Measurements from ENCODE around the gene ROBO1.
"Not testable (repeated sequence)": the region's sequence is repeated elsewhere in the genome, so short reads cannot be mapped to it uniquely, and the experiment has no call there.

The ROBO1 gene

DNA sequence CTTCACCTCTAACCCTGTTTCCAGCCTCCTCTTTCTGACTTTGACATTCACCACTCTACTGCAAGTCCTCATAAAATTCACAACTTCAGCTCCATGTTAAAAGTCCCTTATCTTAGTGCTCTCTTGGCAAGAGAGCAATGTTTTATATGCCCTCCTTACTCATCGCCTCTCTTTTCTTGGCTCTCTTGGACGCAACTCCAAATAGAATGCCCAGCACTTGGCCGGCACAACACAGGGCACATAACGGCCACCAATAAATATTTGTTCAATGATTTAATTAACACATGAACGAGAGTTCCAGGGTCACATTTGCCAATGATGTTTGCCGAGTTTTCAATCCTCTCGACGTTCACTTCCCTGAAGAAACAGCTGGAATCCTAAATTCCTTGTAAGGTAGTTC lies 401.4 kb downstream of the ROBO1 start:
- DNase-seq = no peak

GRCh38 chr3:79364784-79365183 lies 403.0 kb downstream of the ROBO1 start:
- no peak for DNase-seq

DNA sequence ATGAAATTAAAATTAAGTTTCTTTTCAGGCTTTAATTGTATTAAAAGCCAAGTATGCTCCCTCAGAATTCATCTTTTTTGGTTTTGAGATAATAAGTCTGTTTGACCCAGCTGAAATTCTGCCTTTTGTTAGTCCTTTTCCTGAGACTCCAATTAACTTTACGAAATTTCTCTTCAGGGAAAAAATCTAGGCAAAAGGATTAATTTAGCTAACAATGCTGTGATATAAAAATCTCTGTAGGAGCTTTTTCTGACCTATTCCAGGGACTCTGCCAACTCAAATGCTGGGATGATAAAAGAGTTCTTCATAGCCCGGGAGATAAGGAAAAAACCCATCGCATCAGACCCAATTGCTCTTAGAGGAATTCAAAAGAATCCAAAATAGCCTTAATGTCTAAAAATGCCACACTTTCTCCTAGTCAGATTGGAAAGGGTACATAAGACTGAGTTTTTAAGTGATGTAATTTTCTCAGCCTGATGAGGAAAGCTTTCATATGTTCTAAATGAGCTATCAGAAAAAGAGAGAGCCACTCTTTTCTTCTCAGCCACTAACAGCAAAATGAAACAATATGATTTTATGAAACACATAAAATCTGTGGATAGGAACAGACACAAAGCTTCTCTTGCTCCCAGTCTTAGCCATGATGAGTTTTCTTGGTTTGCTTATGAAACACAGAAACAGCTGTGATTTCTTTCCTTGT lies 405.1 kb downstream of the ROBO1 start:
- no peak for DNase-seq

DNA sequence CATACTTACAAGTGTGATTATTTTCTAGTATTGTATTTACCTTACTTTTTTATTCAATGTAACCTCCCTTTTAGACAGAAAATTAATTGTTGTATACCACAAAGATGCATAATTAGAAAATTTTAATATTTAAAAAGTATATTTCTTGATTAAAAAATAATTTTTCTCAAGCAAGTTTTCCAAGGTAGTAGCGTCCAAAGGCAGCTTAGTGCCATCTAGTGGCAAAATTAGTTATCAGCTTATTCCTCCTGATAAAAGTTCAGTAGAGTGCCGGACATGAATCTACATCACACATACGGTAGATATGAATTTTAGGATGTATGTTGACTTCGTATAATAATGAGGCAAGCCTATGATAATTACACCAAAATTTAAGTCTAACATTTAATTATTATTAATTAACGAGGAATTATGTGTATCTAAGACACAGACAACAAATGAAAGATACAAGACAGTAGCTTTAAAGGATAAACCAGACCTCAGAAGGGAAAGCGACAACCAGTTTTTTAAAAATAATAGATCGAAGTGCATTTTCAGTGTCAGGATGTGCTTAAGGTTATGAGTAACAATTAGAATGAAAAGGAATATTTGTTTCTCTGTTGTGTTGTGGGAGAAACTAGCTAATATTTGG lies 405.9 kb downstream of the ROBO1 start:
- DNase-seq = peak; percentile 70

DNA sequence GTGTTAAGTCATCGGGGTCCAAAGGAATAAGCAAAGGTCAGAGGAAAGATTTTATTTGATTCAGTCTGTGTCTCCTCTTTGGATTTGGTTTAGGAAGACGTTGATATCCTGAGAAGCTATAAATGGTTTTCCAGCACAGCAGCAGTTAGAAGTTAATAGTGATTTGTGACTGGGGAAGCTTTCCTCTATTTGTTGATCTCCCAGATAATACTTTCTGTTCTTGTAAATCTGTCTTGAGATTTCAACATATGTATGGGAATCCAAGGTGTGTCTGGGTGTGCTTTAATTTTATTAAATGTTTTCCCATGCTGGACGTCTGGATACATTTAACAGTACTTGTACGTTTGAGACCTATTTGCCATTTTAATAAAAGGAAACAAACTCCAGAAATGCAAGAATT lies 409.5 kb downstream of the ROBO1 start:
- DNase-seq = no peak

DNA sequence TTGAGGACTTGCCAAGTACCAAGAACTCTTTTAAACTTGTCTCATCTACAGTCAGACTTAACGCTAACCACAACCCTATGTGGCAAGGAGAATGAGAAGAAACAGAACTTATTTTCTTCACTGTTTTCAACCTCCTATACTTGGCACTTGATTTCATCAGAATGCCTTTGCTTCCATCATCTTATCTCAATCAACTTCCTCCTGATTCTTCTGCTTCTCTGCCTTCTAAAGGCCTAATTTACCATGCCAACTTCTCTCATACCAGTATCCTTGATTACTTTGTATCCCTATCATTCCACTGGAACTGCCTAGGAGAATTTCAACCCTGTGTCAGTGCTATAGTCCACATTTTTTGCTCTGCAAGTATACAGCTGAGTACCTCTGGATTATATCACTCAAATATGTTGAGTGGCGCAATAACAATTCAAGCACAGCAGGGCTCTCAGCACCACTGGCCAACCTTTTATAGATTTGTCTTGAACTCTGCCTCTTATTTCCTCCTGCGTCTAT lies 413.6 kb downstream of the ROBO1 start:
- DNase-seq = peak; percentile 25

DNA sequence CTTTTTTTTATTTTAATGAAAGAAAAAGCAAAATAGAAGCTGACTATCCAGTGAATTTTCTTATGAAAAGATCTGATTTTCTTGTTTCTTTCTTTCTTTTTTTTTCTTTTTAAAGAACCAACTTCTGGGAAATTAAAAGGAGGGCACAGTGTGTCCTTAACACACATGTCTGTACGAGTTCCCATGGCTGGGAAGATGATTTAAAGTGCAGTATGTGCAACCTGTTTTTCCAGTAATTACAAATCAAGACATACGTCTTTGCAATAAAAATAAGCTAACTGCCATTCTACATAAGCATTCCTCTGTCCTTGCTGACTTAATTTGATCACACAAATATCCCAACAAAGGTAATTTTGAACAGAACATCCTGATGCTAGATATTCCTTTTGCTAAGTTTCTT lies 416.1 kb downstream of the ROBO1 start:
- no peak for DNase-seq

DNA sequence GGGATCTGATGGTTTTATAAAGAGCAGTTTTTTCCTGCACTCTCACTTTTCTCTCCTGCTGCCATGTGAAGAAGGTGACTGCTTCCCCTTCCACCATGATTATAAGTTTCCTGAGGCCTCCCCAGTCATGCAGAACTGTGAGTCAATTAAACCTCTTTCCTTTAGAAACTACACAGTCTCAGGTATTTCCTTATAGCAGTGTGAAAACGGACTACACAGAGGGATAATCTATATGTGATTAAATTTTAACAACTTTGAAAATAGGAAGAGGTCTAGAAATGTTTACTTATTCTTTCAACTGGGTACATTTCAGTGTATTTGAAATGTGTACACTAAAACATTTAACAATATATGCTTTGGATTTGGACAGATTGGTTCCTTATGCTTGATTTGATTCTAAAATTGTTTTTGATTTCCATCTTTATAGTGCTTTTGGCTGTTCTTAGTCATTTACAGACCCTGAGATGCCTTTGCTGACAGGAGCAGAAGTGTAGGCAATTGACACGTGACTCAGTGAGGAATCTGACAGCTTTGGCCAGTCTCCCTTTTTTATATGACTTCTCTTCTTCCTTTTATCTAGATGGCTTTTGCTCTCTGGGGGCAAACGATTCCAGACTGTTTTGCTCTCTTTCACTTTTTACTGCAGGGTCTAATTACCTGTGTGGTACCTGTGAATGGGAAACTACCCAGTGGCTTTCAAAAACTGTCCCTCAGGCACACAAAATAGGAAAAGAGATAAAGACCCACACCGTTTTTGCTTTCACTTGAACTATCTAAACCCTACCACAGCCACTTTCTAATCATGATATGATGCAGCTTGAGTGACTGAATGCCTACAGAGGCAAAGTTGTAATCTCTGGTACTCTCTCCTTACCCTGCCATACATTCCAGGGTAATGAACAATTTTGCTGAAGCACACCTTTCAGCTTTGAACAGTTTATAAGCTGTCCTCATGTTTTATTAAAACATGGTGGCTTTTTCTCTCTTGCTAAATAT lies 422.6 kb downstream of the ROBO1 start:
- no peak for DNase-seq

- no peak for DNase-seq
Observed at GRCh38 chr3:79341961-79342360, 425.8 kb downstream of the ROBO1 start.

GRCh38 chr3:79339846-79340245 lies 428.0 kb downstream of the ROBO1 start:
- no peak for DNase-seq

GRCh38 chr3:79337798-79338197 lies 430.0 kb downstream of the ROBO1 start:
- DNase-seq = no peak

DNA sequence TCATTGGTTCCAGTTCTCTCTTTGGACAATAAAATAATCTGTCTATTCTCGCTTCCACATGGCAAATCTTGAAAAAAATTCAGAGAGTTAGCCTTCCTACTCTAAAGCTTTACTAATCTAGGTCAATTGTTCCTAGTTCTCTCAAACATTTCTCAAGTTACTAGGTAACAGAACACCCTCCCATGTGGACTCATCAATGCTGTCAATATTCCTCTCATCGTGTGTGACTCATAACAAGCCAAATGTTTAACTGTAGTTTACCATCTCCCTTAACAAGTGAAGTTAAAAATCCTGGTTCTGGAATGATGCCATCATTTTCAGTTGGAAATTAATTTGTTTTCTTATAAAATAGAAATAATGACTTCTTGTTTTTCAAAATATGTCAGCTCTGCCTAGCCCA lies 438.6 kb downstream of the ROBO1 start:
- DNase-seq = no peak

GRCh38 chr3:79326642-79327041 lies 441.2 kb downstream of the ROBO1 start:
- DNase-seq = no peak

- DNase-seq = not testable (repeated sequence)
Observed at GRCh38 chr3:79325833-79326383, 441.9 kb downstream of the ROBO1 start.

- DNase-seq = no peak
Observed at GRCh38 chr3:79317551-79318518, 450.0 kb downstream of the ROBO1 start.

GRCh38 chr3:79314962-79315361 lies 452.8 kb downstream of the ROBO1 start:
- no peak for DNase-seq

- DNase-seq = no peak
Observed at GRCh38 chr3:79314544-79314943, 453.3 kb downstream of the ROBO1 start.

DNA sequence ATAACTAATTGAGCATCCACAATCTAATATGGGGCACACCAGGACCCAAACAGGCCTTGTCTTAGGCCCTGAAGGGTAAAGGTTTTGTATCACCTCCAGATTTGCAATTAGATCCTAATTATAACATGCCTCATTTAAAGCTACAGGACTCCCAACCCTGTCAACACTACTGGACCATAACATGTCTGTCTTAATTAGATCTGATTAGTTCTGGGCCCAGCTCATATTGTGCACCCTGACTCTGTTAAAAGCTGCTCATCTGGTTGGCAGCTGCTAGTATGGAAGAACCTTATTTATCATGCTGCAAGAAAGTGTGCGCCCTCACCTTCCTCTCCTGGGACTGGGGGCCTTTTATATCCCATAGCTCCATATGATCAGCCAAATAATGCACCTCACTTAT lies 457.8 kb downstream of the ROBO1 start:
- DNase-seq = no peak

DNA sequence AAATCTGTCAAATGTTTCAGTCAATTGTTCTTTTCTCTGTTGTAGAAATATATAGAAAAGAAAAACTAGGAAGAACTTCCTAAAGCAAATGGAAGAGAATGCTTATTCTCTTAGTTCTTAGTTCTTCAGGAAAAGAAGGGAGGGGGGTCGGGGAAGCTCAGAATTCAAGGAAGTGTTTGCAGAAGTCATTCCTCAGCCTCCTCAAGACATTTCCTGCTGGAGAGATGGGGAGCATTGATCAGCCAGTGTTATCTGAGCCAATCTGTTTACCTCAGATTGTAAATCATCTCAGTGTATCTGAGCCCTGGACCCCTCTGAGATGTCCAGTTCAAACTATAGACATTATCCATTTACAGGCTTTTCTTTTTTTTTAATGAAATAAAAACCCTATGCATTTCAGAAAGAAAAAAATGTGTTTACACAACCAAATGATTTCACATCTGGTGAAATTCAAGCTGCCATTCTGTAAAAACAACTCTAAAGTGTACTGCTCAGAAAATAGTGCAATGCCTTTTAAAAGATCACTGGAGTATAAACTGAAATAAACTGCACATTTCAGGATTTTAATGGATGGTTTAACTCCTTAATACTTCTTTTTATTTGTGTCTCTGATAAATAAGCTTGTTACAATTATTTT lies 460.7 kb downstream of the ROBO1 start:
- no peak for DNase-seq

DNA sequence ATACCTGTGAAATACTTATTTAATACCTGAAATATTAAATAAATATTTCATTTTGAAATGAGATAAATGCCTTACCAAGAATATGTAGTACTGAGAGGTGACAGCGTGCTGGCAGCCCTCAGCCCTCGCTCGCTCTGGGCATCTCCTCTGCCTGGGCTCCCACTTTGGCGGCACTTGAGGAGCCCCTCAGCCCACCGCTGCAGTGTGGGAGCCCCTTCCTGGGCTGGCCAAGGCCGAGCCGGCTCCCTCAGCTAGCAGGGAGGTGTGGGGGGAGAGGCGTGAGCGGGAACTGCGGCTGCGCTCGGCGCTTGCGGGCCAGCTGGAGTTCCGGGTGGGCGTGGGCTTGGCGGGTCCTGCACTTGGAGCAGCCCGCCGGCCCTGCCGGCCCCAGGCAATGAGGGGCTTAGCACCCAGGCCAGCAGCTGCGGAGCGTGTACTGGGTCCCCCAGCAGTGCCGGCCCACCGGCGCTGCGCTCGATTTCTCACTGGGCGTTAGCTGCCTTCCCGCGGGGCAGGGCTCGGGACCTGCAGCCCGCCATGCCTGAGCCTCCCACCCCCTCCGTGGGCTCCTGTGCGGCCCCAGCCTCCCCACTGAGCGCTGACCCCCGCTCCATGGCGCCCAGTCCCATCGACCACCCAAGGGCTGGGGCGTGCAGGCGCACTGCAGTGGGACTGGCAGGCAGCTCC lies 467.7 kb downstream of the ROBO1 start:
- DNase-seq = not testable (repeated sequence)

Data from hematopoietic multipotent progenitor cell treated with erythropoietin and hydrocortisone succinate and interleukin-3 and kit ligand, for 6 days (in vitro differentiated cells).